DMS 273 (cell line): Measurements from ENCODE around the gene IL18RAP.
A peak's percentile ranks its signal among the peaks of the same experiment; 100 is the strongest.

ENCODE experiments used
- DNase-seq: peaks from one replicate; lab custom pipeline; 2025; ENCODE audit not compliant: unreplicated experiment; lab: John Stamatoyannopoulos, UW

The IL18RAP gene

GRCh38 chr2:102451968-102452367, 29.0 kb downstream of the IL18RAP start:
- no peak for DNase-seq

- DNase-seq, result no peak
Observed at GRCh38 chr2:102453501-102453900, 30.5 kb downstream of the IL18RAP start.

- DNase-seq, result no peak
Observed at GRCh38 chr2:102455061-102455670, 32.2 kb downstream of the IL18RAP start.

GRCh38 chr2:102460467-102460866, 37.5 kb downstream of the IL18RAP start:
- DNase-seq, result peak; percentile 5

- no peak for DNase-seq
Observed at GRCh38 chr2:102461188-102461587, 38.2 kb downstream of the IL18RAP start.

- DNase-seq, result no peak
Observed at GRCh38 chr2:102463160-102463559, 40.2 kb downstream of the IL18RAP start.

- no peak for DNase-seq
Observed at GRCh38 chr2:102470168-102470567, 47.2 kb downstream of the IL18RAP start.

- peak; percentile 55 for DNase-seq
Observed at GRCh38 chr2:102473020-102473419, 50.1 kb downstream of the IL18RAP start, which contains the start of gene SLC9A4. Gene SLC9A4, plus strand, starts transcription at chr2:102473226. Its CDS starts 534 bp downstream, at chr2:102473760.

- DNase-seq, result no peak
Observed at GRCh38 chr2:102473631-102474030, 50.7 kb downstream of the IL18RAP start.

- DNase-seq, result no peak
Observed at GRCh38 chr2:102474785-102475184, 51.8 kb downstream of the IL18RAP start.

GRCh38 chr2:102478686-102479470, 55.9 kb downstream of the IL18RAP start:
- DNase-seq, result no peak

- DNase-seq, result no peak
Observed at GRCh38 chr2:102480285-102481195, 57.6 kb downstream of the IL18RAP start.

- DNase-seq, result no peak
Observed at GRCh38 chr2:102481931-102482330, 59.0 kb downstream of the IL18RAP start.

- no peak for DNase-seq
Observed at GRCh38 chr2:102483086-102483485, 60.1 kb downstream of the IL18RAP start.

- no peak for DNase-seq
Observed at GRCh38 chr2:102484310-102485061, 61.5 kb downstream of the IL18RAP start.

GRCh38 chr2:102485147-102485785, 62.3 kb downstream of the IL18RAP start:
- no peak for DNase-seq

GRCh38 chr2:102486941-102487702, 64.2 kb downstream of the IL18RAP start:
- no peak for DNase-seq

GRCh38 chr2:102487761-102488462, 65.0 kb downstream of the IL18RAP start:
- DNase-seq, result no peak

GRCh38 chr2:102489646-102490045, 66.7 kb downstream of the IL18RAP start:
- no peak for DNase-seq
